ENCODE data around the gene UBE2L3. TPM values are rescaled to one million over a fixed set of nuclear protein-coding genes. Genes with fewer than 3 reads are reported as not detected.

The UBE2L3 gene
- total and polyA plus RNA-seq, 2 experiments from 2014 or later: 86.3 to 136 TPM

- no peak for TF ChIP-seq STAT1 (IDR thresholded peaks at IDR 0.05; ENCODE audit: unreplicated experiment)
- TF ChIP-seq ZNF462 (CRISPR knock-in tag; IDR thresholded peaks at IDR 0.05): no peak
These were observed 43.9 kb downstream of the UBE2L3 start (continued) for GRCh38 chr22:21611210-21611977.

GRCh38 chr22:21612858-21613257 is 45.3 kb downstream of the UBE2L3 start:
- Histone ChIP-seq H4K20me1 (replicated peaks; ENCODE audit: insufficient read depth) (peaks cover 71% of the 10 kb centered on the region), H3F3A (replicated peaks; ENCODE audit: low read depth) (peaks cover 7% of the 10 kb centered on the region; the same call in 1 of the 2 replicates), H3K4me1 (ENCODE audit: insufficient read depth) (no peaks in the 10 kb centered on the region), H3K4me3 (no peak overlapping the region), H3K9me2 (ENCODE audit: insufficient read depth) (no peaks in the 10 kb centered on the region), H3K27me3 (ENCODE audit: insufficient read depth) (no peaks in the 10 kb centered on the region), H3K27ac (ENCODE audit: low read depth) (no peak overlapping the region), H3K79me2 (replicated peaks; ENCODE audit: insufficient read depth) (peaks cover 94% of the 10 kb centered on the region), H3K36me3 (ENCODE audit: insufficient read depth) (peaks cover 4% of the 10 kb centered on the region; the same call in 1 of the 2 replicates), H3K4me2 (no peak overlapping the region), H2AFZ (no peak overlapping the region)
- Mint-ChIP-seq H3K36me3 (ENCODE audit: low read depth) (peaks cover 56% of the 10 kb centered on the region), H3K4me1 (no peaks in the 10 kb centered on the region; the same call in 2 of the 3 replicates), H3K9me3 (no peaks in the 10 kb centered on the region), H3K27ac (peak overlapping the region; percentile 74), H3K4me3 (no peak overlapping the region), H3K27me3 (ENCODE audit: insufficient read depth, low read depth, poor library complexity) (peaks cover 5% of the 10 kb centered on the region)
- DNase-seq (ENCODE audit: low spot score): peak; percentile 46
- TF ChIP-seq ZNF331 (CRISPR knock-in tag; IDR thresholded peaks at IDR 0.05; ENCODE audit: low read depth) (no peak), JUNB (IDR thresholded peaks at IDR 0.05; ENCODE audit: unreplicated experiment) (no peak), ETS1 (IDR thresholded peaks at IDR 0.05) (no peak), STAT1 (IDR thresholded peaks at IDR 0.05; ENCODE audit: unreplicated experiment) (no peak), POLR2AphosphoS5 (IDR thresholded peaks at IDR 0.05; ENCODE audit: low read depth) (no peak)
- peak; percentile 95 for ATAC-seq
